Neural cell (in vitro differentiated cells): ENCODE results near the gene IL1RAPL2.
"Not testable (repeated sequence)": the region's sequence is repeated elsewhere in the genome, so short reads cannot be mapped to it uniquely, and the experiment has no call there.

Experiments used
- CTCF ChIP-seq: fragments of 450-650 bp; IDR thresholded peaks from 2 replicates; pipeline ENCODE4 v1.5.1; 2014; ENCODE audit warnings: antibody characterized with exemption, mild to moderate bottlenecking, moderate library complexity; ENCODE audit not compliant: poor library complexity, severe bottlenecking
- EP300 ChIP-seq: fragments of 450-650 bp; conservative IDR thresholded peaks from 2 replicates; pipeline ENCODE4 v1.6.1; 2014; ENCODE audit warnings: antibody characterized with exemption, mild to moderate bottlenecking, moderate library complexity; ENCODE audit not compliant: poor library complexity, severe bottlenecking
- EZH2 ChIP-seq: fragments of 200-600, 300-800 bp; shearing (Covaris generic), sonication (generic); IDR thresholded peaks from 2 replicates; pipeline ENCODE4 v1.6.1; 2014; ENCODE audit warnings: antibody characterized with exemption, low read length, borderline replicate concordance, mild to moderate bottlenecking; ENCODE audit not compliant: insufficient read depth, poor library complexity, severe bottlenecking
- POLR2AphosphoS5 ChIP-seq: IDR thresholded peaks from 2 replicates; pipeline ENCODE4 v1.6.1; 2012

- not testable (repeated sequence) for TF ChIP-seq CTCF, POLR2AphosphoS5, EP300, EZH2
These were observed 343.7 kb downstream of the IL1RAPL2 start for GRCh38 chrX:104909694-104910093.
